Brain microvascular endothelial cell (primary cell): ENCODE measurements around the gene DOCK4.

Experiments
- DNase-seq: peaks from one replicate; pipeline ENCODE4 v3.0.0-alpha.2; 2020
- H3K27ac ChIP-seq: fragments of 250-450 bp; sonication (Bioruptor Pico); 2 replicates; pipeline ENCODE4 v1.5.1; 2020; ENCODE audit warnings: mild to moderate bottlenecking, moderate library complexity
- H3K27me3 ChIP-seq: fragments of 250-450 bp; sonication (Bioruptor Pico); replicated peaks from 2 replicates; pipeline ENCODE4 v1.5.1; 2020; ENCODE audit warnings: mild to moderate bottlenecking
- H3K36me3 ChIP-seq: fragments of 250-450 bp; sonication (Bioruptor Pico); replicated peaks from 2 replicates; pipeline ENCODE4 v1.5.1; 2020; ENCODE audit warnings: mild to moderate bottlenecking
- H3K4me3 ChIP-seq: 2 replicates; pipeline ENCODE4 v1.5.1; 2011; ENCODE audit warnings: low read depth, mild to moderate bottlenecking, control low read depth, low read length, moderate library complexity
- in situ Hi-C: cut with HindIII; loops from 2 replicates; pipeline ENCODE4 v1.10.0; 2017; ENCODE audit warnings: low sequenced_read_pairs, low pct_ligation_motif_present
- TF ChIP-seq, protein P1 (sequence below): IDR thresholded peaks from 2 replicates; pipeline ENCODE4 v1.5.1; 2011; ENCODE audit warnings: low read depth, mild to moderate bottlenecking, moderate library complexity, low read length, control low read depth, inconsistent platforms; ENCODE audit errors: missing control alignments

DOCK4 gene

DNA sequence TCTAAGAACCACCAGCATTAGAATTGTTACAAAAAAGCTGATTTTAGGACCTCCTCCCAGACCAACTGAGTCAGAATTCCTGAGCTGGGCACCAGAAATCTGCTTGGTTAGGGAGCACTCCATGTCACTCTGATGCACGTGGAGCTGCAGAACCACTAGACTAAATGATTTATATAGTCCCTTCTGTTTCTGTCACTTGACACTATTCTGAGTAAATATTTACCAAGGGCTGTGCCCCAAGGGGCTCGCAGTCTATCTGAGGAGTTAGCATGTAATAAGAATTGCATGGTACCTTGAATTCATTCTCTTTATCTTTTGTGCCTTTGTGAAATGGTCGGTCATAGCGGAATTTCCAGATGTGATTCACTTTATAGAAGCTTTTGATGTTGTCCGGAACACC, 447.9 kb downstream of the DOCK4 start:
- Histone ChIP-seq H3K36me3 (peaks cover 10% of the 10 kb centered on the region), H3K27ac (no peak overlapping the region), H3K4me3 (no peak overlapping the region), H3K27me3 (no peaks in the 10 kb centered on the region)
- in situ Hi-C loops, result loop anchor here (25.0 kb wide), 1 partner anchor 654 kb away; no protein-coding TSS in a partner anchor
- no peak for DNase-seq
- TF ChIP-seq, protein P1, sequence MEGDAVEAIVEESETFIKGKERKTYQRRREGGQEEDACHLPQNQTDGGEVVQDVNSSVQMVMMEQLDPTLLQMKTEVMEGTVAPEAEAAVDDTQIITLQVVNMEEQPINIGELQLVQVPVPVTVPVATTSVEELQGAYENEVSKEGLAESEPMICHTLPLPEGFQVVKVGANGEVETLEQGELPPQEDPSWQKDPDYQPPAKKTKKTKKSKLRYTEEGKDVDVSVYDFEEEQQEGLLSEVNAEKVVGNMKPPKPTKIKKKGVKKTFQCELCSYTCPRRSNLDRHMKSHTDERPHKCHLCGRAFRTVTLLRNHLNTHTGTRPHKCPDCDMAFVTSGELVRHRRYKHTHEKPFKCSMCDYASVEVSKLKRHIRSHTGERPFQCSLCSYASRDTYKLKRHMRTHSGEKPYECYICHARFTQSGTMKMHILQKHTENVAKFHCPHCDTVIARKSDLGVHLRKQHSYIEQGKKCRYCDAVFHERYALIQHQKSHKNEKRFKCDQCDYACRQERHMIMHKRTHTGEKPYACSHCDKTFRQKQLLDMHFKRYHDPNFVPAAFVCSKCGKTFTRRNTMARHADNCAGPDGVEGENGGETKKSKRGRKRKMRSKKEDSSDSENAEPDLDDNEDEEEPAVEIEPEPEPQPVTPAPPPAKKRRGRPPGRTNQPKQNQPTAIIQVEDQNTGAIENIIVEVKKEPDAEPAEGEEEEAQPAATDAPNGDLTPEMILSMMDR, result no peak

DNA sequence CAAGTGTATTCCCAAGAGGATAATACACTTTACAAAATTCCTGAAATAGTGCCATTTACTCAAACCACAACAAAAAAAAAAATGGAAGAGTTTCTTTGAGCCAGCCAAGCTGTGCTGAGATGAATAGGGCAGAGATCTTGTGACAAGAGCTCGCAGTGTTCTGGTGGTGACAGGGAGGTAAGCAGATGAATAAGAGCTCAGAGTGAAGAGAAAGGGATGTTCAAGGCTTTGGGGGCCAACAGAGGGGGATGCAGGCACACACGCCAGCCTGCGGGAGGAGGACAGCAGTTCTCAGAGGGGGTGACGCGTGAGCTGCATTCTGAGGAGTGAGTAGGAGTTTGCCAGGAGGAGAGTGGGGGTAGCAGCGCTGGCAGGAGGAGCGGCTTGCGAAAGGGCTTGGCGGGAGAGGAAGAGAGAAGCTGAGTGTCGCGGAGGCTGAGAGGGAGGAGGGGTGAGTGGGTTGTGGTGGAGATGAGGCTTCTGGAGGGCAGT, 449.5 kb downstream of the DOCK4 start:
- DNase-seq, result no peak
- Histone ChIP-seq H3K36me3 (peaks cover 10% of the 10 kb centered on the region), H3K4me3 (peak overlapping the region; percentile 16), H3K27ac (no peak overlapping the region), H3K27me3 (no peaks in the 10 kb centered on the region)
- in situ Hi-C loops, result loop anchor here (25.0 kb wide), 1 partner anchor 656 kb away; no protein-coding TSS in a partner anchor
- TF ChIP-seq, protein P1, result no peak

DNA sequence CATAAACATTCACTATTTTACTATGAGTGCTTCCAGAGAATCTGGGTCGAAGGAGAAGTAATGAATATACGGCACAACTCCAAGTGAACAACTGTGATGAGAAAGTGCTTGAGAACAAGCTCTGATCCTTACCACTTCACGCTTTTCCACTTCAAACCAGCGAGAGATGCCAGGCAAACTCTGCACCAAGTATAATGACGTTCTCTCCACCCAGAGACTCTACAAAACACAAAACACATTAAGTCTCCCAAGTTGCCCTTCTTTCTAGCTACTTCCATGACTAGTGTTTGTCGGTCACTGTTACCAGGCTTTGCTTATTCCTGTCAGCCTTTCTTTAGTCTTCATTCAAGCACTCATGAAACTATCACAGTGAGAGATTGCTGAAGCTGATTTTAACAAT, 450.8 kb downstream of the DOCK4 start:
- no peak overlapping the region for H3K4me3 ChIP-seq
- TF ChIP-seq, protein P1, result no peak
- DNase-seq, result no peak
- H3K27ac ChIP-seq, result no peak overlapping the region
- in situ Hi-C loops, result loop anchor here (25.0 kb wide), 1 partner anchor 657 kb away; no protein-coding TSS in a partner anchor
- H3K27me3 ChIP-seq, result no peaks in the 10 kb centered on the region
- peaks cover 10% of the 10 kb centered on the region for H3K36me3 ChIP-seq

DNA sequence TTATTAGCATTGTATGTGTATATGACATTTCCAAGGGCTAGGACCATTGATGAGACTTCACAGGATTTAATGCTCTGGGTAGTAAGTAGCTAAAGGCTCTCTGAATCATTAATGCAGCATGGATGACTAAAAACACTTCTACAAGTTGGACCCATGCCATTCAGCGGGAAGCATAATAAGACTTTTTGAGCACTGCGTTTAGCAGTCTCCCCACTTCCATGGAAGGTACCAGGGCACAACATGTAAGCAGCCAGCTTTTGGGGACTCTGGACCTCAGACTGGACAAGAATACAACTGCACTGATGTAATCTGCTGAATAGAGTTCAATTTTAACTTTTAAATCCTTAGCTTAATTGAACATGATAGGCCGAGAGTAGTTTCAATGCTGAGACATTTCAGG, 452.2 kb downstream of the DOCK4 start:
- no peak for DNase-seq
- no peaks in the 10 kb centered on the region for H3K27me3 ChIP-seq
- in situ Hi-C loops, result loop anchor here (25.0 kb wide), 1 partner anchor 658 kb away; no protein-coding TSS in a partner anchor
- no peak overlapping the region for H3K27ac ChIP-seq
- peaks cover 10% of the 10 kb centered on the region for H3K36me3 ChIP-seq
- H3K4me3 ChIP-seq, result no peak overlapping the region
- TF ChIP-seq, protein P1, result no peak

DNA sequence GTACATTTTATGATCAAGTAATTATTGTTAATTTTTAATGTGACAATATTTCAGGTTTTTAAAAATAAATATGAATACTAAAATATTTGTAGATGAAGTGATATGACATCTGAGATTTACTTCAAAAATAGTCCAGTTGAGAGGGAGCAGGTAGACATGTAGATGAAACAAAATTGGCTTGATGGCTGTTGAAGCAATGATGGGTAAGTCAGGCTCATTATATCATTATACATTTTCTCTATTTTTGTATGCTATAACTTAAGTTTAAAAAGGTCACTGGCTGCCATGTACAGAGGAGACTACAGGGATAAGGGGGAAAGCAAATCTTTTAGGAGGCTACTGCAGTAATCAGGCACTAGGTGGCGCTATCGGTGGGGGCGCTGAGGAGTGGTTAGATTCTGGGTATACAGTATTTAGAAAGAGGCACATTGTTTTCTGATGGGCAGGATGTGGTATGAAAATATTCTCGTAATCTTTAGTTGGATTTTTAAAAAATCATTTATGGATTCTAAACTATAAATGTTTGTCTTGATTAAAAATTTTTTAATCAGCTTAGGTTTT, 454.1 kb downstream of the DOCK4 start:
- TF ChIP-seq, protein P1, result peak; percentile 98
- Histone ChIP-seq H3K27me3 (no peaks in the 10 kb centered on the region), H3K36me3 (no peaks in the 10 kb centered on the region), H3K27ac (no peak overlapping the region), H3K4me3 (no peak overlapping the region)
- DNase-seq, result no peak
- in situ Hi-C loops, result loop anchor here (25.0 kb wide), 1 partner anchor 660 kb away; no protein-coding TSS in a partner anchor

DNA sequence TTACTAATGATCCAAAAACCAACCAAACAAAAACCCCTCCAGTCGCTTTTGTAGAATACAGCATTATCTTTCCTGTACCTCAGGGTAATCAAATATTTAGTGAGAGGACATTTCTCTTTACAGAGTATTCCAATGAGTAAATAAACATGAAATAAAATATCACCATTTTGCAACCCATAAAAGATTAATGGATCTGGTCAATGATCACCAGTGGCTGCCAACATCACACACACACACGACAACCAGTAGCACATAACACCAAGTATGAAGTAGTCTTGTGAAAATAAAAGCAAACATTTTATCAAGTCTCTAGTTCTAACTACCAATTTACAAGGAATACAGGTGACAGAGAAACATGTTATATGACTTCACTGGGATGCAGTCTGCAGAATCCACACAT, 455.3 kb downstream of the DOCK4 start:
- in situ Hi-C loops, result loop anchor here (25.0 kb wide), 1 partner anchor 661 kb away; no protein-coding TSS in a partner anchor
- H3K4me3 ChIP-seq, result no peak overlapping the region
- no peak overlapping the region for H3K27ac ChIP-seq
- H3K27me3 ChIP-seq, result no peaks in the 10 kb centered on the region
- TF ChIP-seq, protein P1, result no peak
- no peak for DNase-seq
- no peaks in the 10 kb centered on the region for H3K36me3 ChIP-seq
